WERI-Rb-1 (cell line): ENCODE results near the gene TLR2.
A peak's percentile ranks its signal among the peaks of the same experiment; 100 is the strongest.

ENCODE experiments used
- DNase-seq: peaks from one replicate; pipeline ENCODE4 v3.0.0-alpha.2; 2020
- H3K27ac ChIP-seq: fragments of 250-450 bp; sonication (Bioruptor Pico); 2 replicates; pipeline ENCODE4 v1.5.1; 2020; ENCODE audit warnings: mild to moderate bottlenecking, moderate library complexity
- H3K27me3 ChIP-seq: fragments of 250-450 bp; sonication (Bioruptor Pico); 2 replicates; pipeline ENCODE4 v1.5.1; 2021; ENCODE audit warnings: mild to moderate bottlenecking, low read depth, moderate library complexity; ENCODE audit not compliant: insufficient read depth, severe bottlenecking
- H3K36me3 ChIP-seq: fragments of 250-450 bp; sonication (Bioruptor Pico); 2 replicates; pipeline ENCODE4 v1.5.1; 2020; ENCODE audit warnings: mild to moderate bottlenecking, moderate library complexity
- H3K4me3 ChIP-seq: 2 replicates; pipeline ENCODE4 v1.5.1; 2011; ENCODE audit warnings: low read depth, mild to moderate bottlenecking, control low read depth, low read length
- H3K9me3 ChIP-seq: fragments of 250-450 bp; sonication (Bioruptor Pico); 2 replicates; pipeline ENCODE4 v1.5.1; 2021; ENCODE audit warnings: mild to moderate bottlenecking, moderate library complexity; ENCODE audit not compliant: severe bottlenecking
- CTCF ChIP-seq: IDR thresholded peaks from 2 replicates; pipeline ENCODE4 v1.5.1; 2011; ENCODE audit warnings: low read depth, mild to moderate bottlenecking, control low read depth, inconsistent platforms, low read length

Gene TLR2

GRCh38 chr4:153741541-153741940, 57.5 kb downstream of the TLR2 start:
- no peak for DNase-seq
- H3K27ac ChIP-seq, result no peak overlapping the region
- H3K27me3 ChIP-seq, result no peaks in the 10 kb centered on the region
- TF ChIP-seq CTCF, result no peak
- H3K36me3 ChIP-seq, result no peaks in the 10 kb centered on the region; the same call in 1 of the 2 replicates
- no peak overlapping the region for H3K4me3 ChIP-seq
- H3K9me3 ChIP-seq, result peaks cover 7% of the 10 kb centered on the region

GRCh38 chr4:153745651-153746050, 61.6 kb downstream of the TLR2 start:
- TF ChIP-seq CTCF, result no peak
- DNase-seq, result no peak
- Histone ChIP-seq H3K36me3 (no peaks in the 10 kb centered on the region; the same call in 1 of the 2 replicates), H3K27ac (no peak overlapping the region), H3K9me3 (peaks cover 6% of the 10 kb centered on the region), H3K4me3 (no peak overlapping the region), H3K27me3 (no peaks in the 10 kb centered on the region)

- no peak for DNase-seq
- Histone ChIP-seq H3K4me3 (no peak overlapping the region), H3K36me3 (no peaks in the 10 kb centered on the region; the same call in 1 of the 2 replicates), H3K9me3 (no peaks in the 10 kb centered on the region), H3K27me3 (no peaks in the 10 kb centered on the region), H3K27ac (no peak overlapping the region)
- TF ChIP-seq CTCF, result no peak
Observed at GRCh38 chr4:153747406-153747955, 63.4 kb downstream of the TLR2 start.

GRCh38 chr4:153748378-153748777, 64.3 kb downstream of the TLR2 start:
- no peak for DNase-seq
- no peaks in the 10 kb centered on the region; the same call in 1 of the 2 replicates for H3K36me3 ChIP-seq
- H3K4me3 ChIP-seq, result no peak overlapping the region
- TF ChIP-seq CTCF, result no peak
- H3K27me3 ChIP-seq, result no peaks in the 10 kb centered on the region
- no peak overlapping the region for H3K27ac ChIP-seq
- no peaks in the 10 kb centered on the region for H3K9me3 ChIP-seq

- H3K4me3 ChIP-seq, result no peak overlapping the region
- H3K36me3 ChIP-seq, result no peaks in the 10 kb centered on the region
- H3K27ac ChIP-seq, result no peak overlapping the region
- TF ChIP-seq CTCF, result peak; percentile 79
- peaks cover 7% of the 10 kb centered on the region for H3K9me3 ChIP-seq
- no peaks in the 10 kb centered on the region for H3K27me3 ChIP-seq
- peak; percentile 77 for DNase-seq
Observed at GRCh38 chr4:153750197-153750817, 66.2 kb downstream of the TLR2 start.

GRCh38 chr4:153755186-153755585, 71.1 kb downstream of the TLR2 start:
- H3K9me3 ChIP-seq, result peaks cover 7% of the 10 kb centered on the region
- no peaks in the 10 kb centered on the region for H3K36me3 ChIP-seq
- TF ChIP-seq CTCF, result no peak
- no peaks in the 10 kb centered on the region for H3K27me3 ChIP-seq
- no peak overlapping the region for H3K4me3 ChIP-seq
- no peak overlapping the region for H3K27ac ChIP-seq
- DNase-seq, result no peak
